ENCODE data around the gene C16orf74. TPM values are rescaled to one million over a fixed set of nuclear protein-coding genes. Genes with fewer than 3 reads are reported as not detected.

C16orf74 gene
- total and polyA plus RNA-seq, 2 of the 13 experiments (the other 11 are each of a cell fraction or from before 2014, with no cell fraction given): 0.13 to 0.29 TPM

- TF ChIP-seq RERE (CRISPR knock-in tag; IDR thresholded peaks at IDR 0.05; ENCODE audit: low read depth) (no peak), ZNF121 (CRISPR knock-in tag; IDR thresholded peaks at IDR 0.05) (peak; percentile 78), ZFP37 (CRISPR knock-in tag; IDR thresholded peaks at IDR 0.05; ENCODE audit: borderline replicate concordance) (no peak)
These were observed 33.9 kb upstream of the C16orf74 start (continued) for GRCh38 chr16:85784813-85785212.

GRCh38 chr16:85783441-85783840 lies 32.5 kb upstream of the C16orf74 start:
- Histone ChIP-seq H3K9me3 (ENCODE audit: low read length) (no peaks in the 10 kb centered on the region), H3K27ac (ENCODE audit: extremely low read length, insufficient read depth, low read length) (no peak overlapping the region), H2AFZ (ENCODE audit: low read length) (no peak overlapping the region), H3K4me3 (replicated peaks in 1 of 3; ENCODE audit: insufficient read depth in 1 of 3, low read depth in 2 of 3, low read length in 3 of 3) (no peak overlapping the region), H3K79me2 (ENCODE audit: insufficient read depth, low read length) (peaks cover 7% of the 10 kb centered on the region), H3K9ac (ENCODE audit: insufficient read depth, low read depth, low read length) (no peak overlapping the region), H3K4me2 (ENCODE audit: low read depth, low read length) (no peak overlapping the region), H3K27me3 (ENCODE audit: control insufficient read depth in 1 of 2, insufficient read depth in 2 of 2, low read length in 2 of 2) (no peaks in the 10 kb centered on the region), H3K36me3 (replicated peaks in 1 of 2; ENCODE audit: control insufficient read depth in 1 of 2, insufficient read depth in 2 of 2, low read length in 2 of 2) (peaks cover 44 to 81% of the 10 kb centered on the region in 2 experiments), H3K4me1 (ENCODE audit: insufficient read depth, low read length) (peaks cover 25% of the 10 kb centered on the region), H4K20me1 (ENCODE audit: insufficient read depth, low read length) (peaks cover 13% of the 10 kb centered on the region; the same call in 1 of the 2 replicates)
- POLR2A ChIA-PET: no interaction called here
- DNase-seq (ENCODE audit: low spot score) (no peak), ATAC-seq (no peak), FAIRE-seq (no peak)
- CTCF ChIA-PET (ENCODE audit: low intra/inter-chr PET ratio, low total read pairs): no interaction called here
- 96% methylated on average over 8 of the region's 8 CpGs for WGBS (ENCODE audit: low lambda C conversion rate)
- TF ChIP-seq ZNF234 (CRISPR knock-in tag; conservative IDR thresholded peaks at IDR 0.05) (no peak), ZNF800 (CRISPR knock-in tag; IDR thresholded peaks at IDR 0.05) (no peak), NFATC3 (CRISPR knock-in tag; IDR thresholded peaks at IDR 0.05) (no peak), ZFP36L1 (CRISPR knock-in tag; IDR thresholded peaks at IDR 0.05) (no peak), ZNF598 (CRISPR knock-in tag; IDR thresholded peaks at IDR 0.05; ENCODE audit: borderline replicate concordance) (no peak), DR1 (CRISPR knock-in tag; IDR thresholded peaks at IDR 0.05) (no peak), ZNF556 (CRISPR knock-in tag; IDR thresholded peaks at IDR 0.05; ENCODE audit: borderline replicate concordance) (no peak), KDM5A (IDR thresholded peaks at IDR 0.05; ENCODE audit: borderline replicate concordance, low read length) (no peak), YY1 (IDR thresholded peaks at IDR 0.05; ENCODE audit: insufficient read depth, insufficient replicate concordance, low read depth, low read length) (no peak), ZNF891 (CRISPR knock-in tag; IDR thresholded peaks at IDR 0.05) (no peak)
- BruUV-seq (replicated peaks): no TSS peak
- intact Hi-C loops (cut with micrococcal nuclease; ENCODE audit: unreplicated experiment) (no loop called here), in situ Hi-C loops (cut with HindIII; ENCODE audit: extremely low pct_ligation_motif_present, low pct_unique_long_range_greater_than_20kb) (no loop called here)
